DOHH2 (cell line): ENCODE measurements around the gene CYSRT1.

Source experiments
- EZH2phosphoT487 ChIP-seq: fragments of 200-600 bp; sonication (generic); IDR thresholded peaks from 2 replicates; pipeline ENCODE4 v1.6.1; 2017; ENCODE audit warnings: borderline replicate concordance, mild to moderate bottlenecking, antibody characterized with exemption, low read length, moderate library complexity, mixed read lengths
- TF ChIP-seq, protein P1 (sequence below): fragments of 200-600 bp; sonication (generic); IDR thresholded peaks from one replicate; pipeline ENCODE4 v1.5.1; 2014; ENCODE audit warnings: antibody characterized with exemption, mild to moderate bottlenecking, low read depth, low read length; ENCODE audit not compliant: poor library complexity, severe bottlenecking

- TF ChIP-seq, protein P1, sequence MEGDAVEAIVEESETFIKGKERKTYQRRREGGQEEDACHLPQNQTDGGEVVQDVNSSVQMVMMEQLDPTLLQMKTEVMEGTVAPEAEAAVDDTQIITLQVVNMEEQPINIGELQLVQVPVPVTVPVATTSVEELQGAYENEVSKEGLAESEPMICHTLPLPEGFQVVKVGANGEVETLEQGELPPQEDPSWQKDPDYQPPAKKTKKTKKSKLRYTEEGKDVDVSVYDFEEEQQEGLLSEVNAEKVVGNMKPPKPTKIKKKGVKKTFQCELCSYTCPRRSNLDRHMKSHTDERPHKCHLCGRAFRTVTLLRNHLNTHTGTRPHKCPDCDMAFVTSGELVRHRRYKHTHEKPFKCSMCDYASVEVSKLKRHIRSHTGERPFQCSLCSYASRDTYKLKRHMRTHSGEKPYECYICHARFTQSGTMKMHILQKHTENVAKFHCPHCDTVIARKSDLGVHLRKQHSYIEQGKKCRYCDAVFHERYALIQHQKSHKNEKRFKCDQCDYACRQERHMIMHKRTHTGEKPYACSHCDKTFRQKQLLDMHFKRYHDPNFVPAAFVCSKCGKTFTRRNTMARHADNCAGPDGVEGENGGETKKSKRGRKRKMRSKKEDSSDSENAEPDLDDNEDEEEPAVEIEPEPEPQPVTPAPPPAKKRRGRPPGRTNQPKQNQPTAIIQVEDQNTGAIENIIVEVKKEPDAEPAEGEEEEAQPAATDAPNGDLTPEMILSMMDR = no peak
- no peak for TF ChIP-seq EZH2phosphoT487
Measured at GRCh38 chr9:137179761-137180160, 45.2 kb upstream of the CYSRT1 start.
